BJ (cell line): ENCODE data around the gene NOX3. TPM values are rescaled to one million over a fixed set of nuclear protein-coding genes. Genes with fewer than 3 reads are reported as not detected.

Source experiments
- CTCF ChIA-PET: fragments of 350-600 bp; formaldehyde crosslinking; extraction: SDS; loops from one replicate; lab custom pipeline; 2021; ENCODE audit warnings: antibody characterized with exemption, inconsistent platforms; lab: Yijun Ruan, JAX
- POLR2A ChIA-PET: fragments of 300-600 bp; sonication (Branson Sonifier 250); formaldehyde crosslinking; extraction: SDS; loops from one replicate; lab custom pipeline; 2021; ENCODE audit warnings: antibody characterized with exemption; lab: Charles Lee
- DNase-seq: peaks from one replicate; pipeline ENCODE4 v3.0.0-alpha.2; 2011; ENCODE audit warnings: low read depth
- H3K27me3 ChIP-seq: 2 replicates; pipeline ENCODE4 v1.6.0; 2011; ENCODE audit warnings: low read length; ENCODE audit not compliant: control insufficient read depth, insufficient read depth
- H3K36me3 ChIP-seq: 2 replicates; pipeline ENCODE4 v1.5.1; 2011; ENCODE audit warnings: low read length; ENCODE audit not compliant: control insufficient read depth, insufficient read depth
- H3K4me3 ChIP-seq: 2 replicates; pipeline ENCODE4 v1.5.1; 2011; ENCODE audit warnings: low read depth, mild to moderate bottlenecking, control low read depth, low read length
- polyA plus RNA-seq: library from polyadenylated mRNA; depleted of rRNA; stranded (reverse); fragments of >200 nt; gene quantifications from 2 replicates; pipeline ENCODE4 v1.2.3, GENCODE V29; 2011; rRNA removed
- TF ChIP-seq, protein P1 (sequence below): IDR thresholded peaks from 2 replicates; pipeline ENCODE4 v1.5.1; 2011; ENCODE audit warnings: low read depth, mild to moderate bottlenecking, control low read depth, inconsistent platforms, low read length, moderate library complexity; ENCODE audit not compliant: insufficient read depth

The NOX3 gene
- polyA plus RNA-seq, 1 experiment: not detected

DNA sequence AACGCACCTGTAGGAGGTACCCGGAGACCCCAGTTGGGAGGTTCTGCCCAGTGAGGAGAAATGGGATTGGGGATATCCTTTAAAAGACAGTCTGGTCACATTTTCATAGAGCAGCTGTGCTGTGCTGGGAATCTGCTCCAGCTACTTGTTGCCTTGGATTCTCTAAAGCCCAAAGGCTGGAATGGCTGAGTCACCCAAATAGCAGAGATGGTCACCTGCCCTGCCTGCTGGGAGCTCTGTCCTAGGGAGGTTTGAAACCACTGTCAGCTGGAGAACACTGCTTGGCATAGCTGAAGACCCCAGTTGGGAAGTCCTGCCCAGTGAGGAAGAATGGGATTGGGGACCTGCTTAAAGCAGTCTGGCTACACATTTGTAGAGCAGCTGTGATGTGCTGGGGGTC lies 106.5 kb downstream of the NOX3 start:
- no peak for DNase-seq
- H3K27me3 ChIP-seq: no peaks in the 10 kb centered on the region
- POLR2A ChIA-PET: no interaction called here
- CTCF ChIA-PET: interaction anchor here (1.5 to 1.7 kb wide), 2 partner anchors 9 to 69 kb away, joined by 3 to 7 read pairs; no protein-coding TSS in a partner anchor
- TF ChIP-seq, protein P1, sequence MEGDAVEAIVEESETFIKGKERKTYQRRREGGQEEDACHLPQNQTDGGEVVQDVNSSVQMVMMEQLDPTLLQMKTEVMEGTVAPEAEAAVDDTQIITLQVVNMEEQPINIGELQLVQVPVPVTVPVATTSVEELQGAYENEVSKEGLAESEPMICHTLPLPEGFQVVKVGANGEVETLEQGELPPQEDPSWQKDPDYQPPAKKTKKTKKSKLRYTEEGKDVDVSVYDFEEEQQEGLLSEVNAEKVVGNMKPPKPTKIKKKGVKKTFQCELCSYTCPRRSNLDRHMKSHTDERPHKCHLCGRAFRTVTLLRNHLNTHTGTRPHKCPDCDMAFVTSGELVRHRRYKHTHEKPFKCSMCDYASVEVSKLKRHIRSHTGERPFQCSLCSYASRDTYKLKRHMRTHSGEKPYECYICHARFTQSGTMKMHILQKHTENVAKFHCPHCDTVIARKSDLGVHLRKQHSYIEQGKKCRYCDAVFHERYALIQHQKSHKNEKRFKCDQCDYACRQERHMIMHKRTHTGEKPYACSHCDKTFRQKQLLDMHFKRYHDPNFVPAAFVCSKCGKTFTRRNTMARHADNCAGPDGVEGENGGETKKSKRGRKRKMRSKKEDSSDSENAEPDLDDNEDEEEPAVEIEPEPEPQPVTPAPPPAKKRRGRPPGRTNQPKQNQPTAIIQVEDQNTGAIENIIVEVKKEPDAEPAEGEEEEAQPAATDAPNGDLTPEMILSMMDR: no peak
- no peak overlapping the region for H3K4me3 ChIP-seq
- no peaks in the 10 kb centered on the region for H3K36me3 ChIP-seq

DNA sequence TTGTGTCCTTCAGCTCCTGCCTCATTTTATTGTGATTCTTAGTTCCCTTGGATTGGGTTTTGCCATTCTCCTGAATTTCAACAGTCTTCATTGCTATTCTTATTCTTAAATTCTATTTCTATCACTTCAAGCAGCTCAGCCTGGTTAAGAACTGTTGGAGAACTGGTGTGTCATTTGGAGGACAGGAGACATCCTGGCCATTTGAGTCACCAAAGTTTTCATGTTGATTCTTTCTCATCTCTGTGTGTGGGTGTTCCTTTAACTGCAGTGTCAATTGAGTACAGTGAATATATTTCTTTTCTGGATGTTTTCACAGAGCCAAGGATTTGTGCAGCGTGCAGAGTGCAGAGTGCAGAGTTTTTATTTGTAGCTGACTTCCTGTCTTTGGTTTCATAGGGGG lies 107.8 kb downstream of the NOX3 start:
- Histone ChIP-seq H3K4me3 (no peak overlapping the region), H3K36me3 (no peaks in the 10 kb centered on the region), H3K27me3 (no peaks in the 10 kb centered on the region)
- DNase-seq: no peak
- CTCF ChIA-PET: interaction anchor here (0.9 kb wide), 1 partner anchor 71 kb away, joined by 4 read pairs; no protein-coding TSS in a partner anchor
- POLR2A ChIA-PET: no interaction called here
- TF ChIP-seq, protein P1: no peak

DNA sequence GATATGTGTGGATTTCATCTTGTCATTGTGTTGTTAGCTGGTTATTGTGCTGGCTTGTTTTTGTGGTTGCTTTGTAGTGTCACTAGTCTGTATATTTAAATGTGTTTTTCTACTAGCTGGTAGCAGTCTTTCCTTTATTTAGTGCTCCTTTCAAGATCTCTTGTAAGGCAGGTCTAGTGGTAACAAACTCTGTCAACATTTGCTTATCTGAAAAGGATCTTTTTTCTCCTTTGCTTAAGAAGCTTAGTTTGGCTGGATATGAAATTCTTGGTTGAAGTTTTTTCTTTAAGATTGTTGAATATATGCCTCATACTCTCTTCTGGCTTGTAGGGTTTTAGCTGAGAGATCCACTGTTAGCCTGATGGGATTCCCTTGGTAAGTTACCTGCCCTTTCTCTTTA lies 108.7 kb downstream of the NOX3 start:
- H3K36me3 ChIP-seq: no peaks in the 10 kb centered on the region
- TF ChIP-seq, protein P1: no peak
- no peak for DNase-seq
- POLR2A ChIA-PET: no interaction called here
- H3K4me3 ChIP-seq: no peak overlapping the region
- CTCF ChIA-PET: no interaction called here
- no peaks in the 10 kb centered on the region for H3K27me3 ChIP-seq

Other genes with a start within 250 kb of the NOX3 start
- not detected in 2 replicates for gene CLDN20, start 191.8 kb downstream of the NOX3 start, polyA plus RNA-seq
- 12.9 and 17.4 TPM in 2 replicates for gene TFB1M, start 141.4 kb downstream of the NOX3 start, polyA plus RNA-seq